ENCODE measurements around the gene PIAS4.

PIAS4 gene

GRCh38 chr19:4018140-4018613 is 10.6 kb downstream of the PIAS4 start:
- H3K4me1 ChIP-seq (ENCODE audit: insufficient read depth, low read length): 0 out of 2 replicates have a peak, but pooled peaks cover 4% of the 10 kb centered on the region
- H3K36me3 ChIP-seq (ENCODE audit: insufficient read depth, low read length): no peaks in the 10 kb centered on the region; the same call in 1 of the 2 replicates
- H3K9me3 ChIP-seq (ENCODE audit: control insufficient read depth, insufficient read depth, low read length): no peaks in the 10 kb centered on the region
- no peak overlapping the region for H3K9ac ChIP-seq (ENCODE audit: low read depth, low read length)

- H3K9ac ChIP-seq (ENCODE audit: low read depth, low read length): no peak overlapping the region
- H3K4me1 ChIP-seq (ENCODE audit: insufficient read depth, low read length): 0 out of 2 replicates have a peak, but pooled peaks cover 4% of the 10 kb centered on the region
- no peaks in the 10 kb centered on the region; the same call in 1 of the 2 replicates for H3K36me3 ChIP-seq (ENCODE audit: insufficient read depth, low read length)
These were observed 11.4 kb downstream of the PIAS4 start for GRCh38 chr19:4018775-4019504.

GRCh38 chr19:4019578-4019977 is 12.0 kb downstream of the PIAS4 start:
- Histone ChIP-seq H3K9ac (ENCODE audit: low read depth, low read length) (no peak overlapping the region), H3K4me1 (ENCODE audit: insufficient read depth, low read length) (0 out of 2 replicates have a peak, but pooled peaks cover 2% of the 10 kb centered on the region), H3K36me3 (ENCODE audit: insufficient read depth, low read length) (no peaks in the 10 kb centered on the region; the same call in 1 of the 2 replicates), H3K9me3 (ENCODE audit: control insufficient read depth, insufficient read depth, low read length) (no peaks in the 10 kb centered on the region)

More at GRCh38 chr19:4018775-4019504, 11.4 kb downstream of the PIAS4 start:
- H3K9me3 ChIP-seq (ENCODE audit: control insufficient read depth, insufficient read depth, low read length): no peaks in the 10 kb centered on the region

GRCh38 chr19:4023600-4024398 is 16.3 kb downstream of the PIAS4 start:
- no peak overlapping the region for H3K9ac ChIP-seq (ENCODE audit: low read depth, low read length)
- H3K36me3 ChIP-seq (ENCODE audit: insufficient read depth, low read length): no peaks in the 10 kb centered on the region
- no peaks in the 10 kb centered on the region for H3K4me1 ChIP-seq (ENCODE audit: insufficient read depth, low read length)
- H3K9me3 ChIP-seq (ENCODE audit: control insufficient read depth, insufficient read depth, low read length): no peaks in the 10 kb centered on the region

GRCh38 chr19:4025317-4025716 is 17.8 kb downstream of the PIAS4 start:
- Histone ChIP-seq H3K9me3 (ENCODE audit: control insufficient read depth, insufficient read depth, low read length) (no peaks in the 10 kb centered on the region), H3K4me1 (ENCODE audit: insufficient read depth, low read length) (no peaks in the 10 kb centered on the region), H3K36me3 (ENCODE audit: insufficient read depth, low read length) (no peaks in the 10 kb centered on the region), H3K9ac (ENCODE audit: low read depth, low read length) (no peak overlapping the region)

- H3K9ac ChIP-seq (ENCODE audit: low read depth, low read length): no peak overlapping the region
- no peaks in the 10 kb centered on the region for H3K36me3 ChIP-seq (ENCODE audit: insufficient read depth, low read length)
- H3K9me3 ChIP-seq (ENCODE audit: control insufficient read depth, insufficient read depth, low read length): no peaks in the 10 kb centered on the region
- no peaks in the 10 kb centered on the region for H3K4me1 ChIP-seq (ENCODE audit: insufficient read depth, low read length)
These were observed 19.6 kb downstream of the PIAS4 start for GRCh38 chr19:4027146-4027545.

- Histone ChIP-seq H3K4me1 (ENCODE audit: insufficient read depth, low read length) (no peaks in the 10 kb centered on the region), H3K9me3 (ENCODE audit: control insufficient read depth, insufficient read depth, low read length) (no peaks in the 10 kb centered on the region), H3K36me3 (ENCODE audit: insufficient read depth, low read length) (peaks cover 3% of the 10 kb centered on the region; the same call in 1 of the 2 replicates), H3K9ac (ENCODE audit: low read depth, low read length) (no peak overlapping the region)
These were observed 21.1 kb downstream of the PIAS4 start for GRCh38 chr19:4028334-4029246.

- no peak overlapping the region for H3K9ac ChIP-seq (ENCODE audit: low read depth, low read length)
- H3K36me3 ChIP-seq (ENCODE audit: insufficient read depth, low read length): peaks cover 3% of the 10 kb centered on the region; the same call in 1 of the 2 replicates
- H3K4me1 ChIP-seq (ENCODE audit: insufficient read depth, low read length): no peaks in the 10 kb centered on the region
- H3K9me3 ChIP-seq (ENCODE audit: control insufficient read depth, insufficient read depth, low read length): no peaks in the 10 kb centered on the region
These were observed 21.7 kb downstream of the PIAS4 start for GRCh38 chr19:4029247-4029614.

- Histone ChIP-seq H3K4me1 (ENCODE audit: insufficient read depth, low read length) (no peaks in the 10 kb centered on the region), H3K9ac (ENCODE audit: low read depth, low read length) (no peak overlapping the region), H3K36me3 (ENCODE audit: insufficient read depth, low read length) (peaks cover 4% of the 10 kb centered on the region), H3K9me3 (ENCODE audit: control insufficient read depth, insufficient read depth, low read length) (no peaks in the 10 kb centered on the region)
These were observed 23.0 kb downstream of the PIAS4 start for GRCh38 chr19:4030552-4030951.

GRCh38 chr19:4030981-4031380 is 23.4 kb downstream of the PIAS4 start:
- Histone ChIP-seq H3K4me1 (ENCODE audit: insufficient read depth, low read length) (no peaks in the 10 kb centered on the region), H3K9ac (ENCODE audit: low read depth, low read length) (no peak overlapping the region), H3K36me3 (ENCODE audit: insufficient read depth, low read length) (peaks cover 6% of the 10 kb centered on the region), H3K9me3 (ENCODE audit: control insufficient read depth, insufficient read depth, low read length) (no peaks in the 10 kb centered on the region)

- no peaks in the 10 kb centered on the region for H3K9me3 ChIP-seq (ENCODE audit: control insufficient read depth, insufficient read depth, low read length)
- no peak overlapping the region for H3K9ac ChIP-seq (ENCODE audit: low read depth, low read length)
- peaks cover 6% of the 10 kb centered on the region for H3K36me3 ChIP-seq (ENCODE audit: insufficient read depth, low read length)
- no peaks in the 10 kb centered on the region for H3K4me1 ChIP-seq (ENCODE audit: insufficient read depth, low read length)
These were observed 23.9 kb downstream of the PIAS4 start for GRCh38 chr19:4031420-4031819.

- Histone ChIP-seq H3K4me1 (ENCODE audit: insufficient read depth, low read length) (no peaks in the 10 kb centered on the region), H3K36me3 (ENCODE audit: insufficient read depth, low read length) (peaks cover 12% of the 10 kb centered on the region), H3K9ac (ENCODE audit: low read depth, low read length) (no peak overlapping the region), H3K9me3 (ENCODE audit: control insufficient read depth, insufficient read depth, low read length) (no peaks in the 10 kb centered on the region)
These were observed 24.9 kb downstream of the PIAS4 start for GRCh38 chr19:4032436-4032835.

- Histone ChIP-seq H3K9ac (ENCODE audit: low read depth, low read length) (no peak overlapping the region), H3K36me3 (ENCODE audit: insufficient read depth, low read length) (peaks cover 13% of the 10 kb centered on the region)
These were observed 25.8 kb downstream of the PIAS4 start for GRCh38 chr19:4033028-4033956.

More at GRCh38 chr19:4033028-4033956, 25.8 kb downstream of the PIAS4 start:
- Histone ChIP-seq H3K9me3 (ENCODE audit: control insufficient read depth, insufficient read depth, low read length) (no peaks in the 10 kb centered on the region), H3K4me1 (ENCODE audit: insufficient read depth, low read length) (no peaks in the 10 kb centered on the region)

Data from ES-I3 (cell line).